H9 (cell line): ENCODE results near the gene ZNF341. TPM values are rescaled to one million over a fixed set of nuclear protein-coding genes. Genes with fewer than 3 reads are reported as not detected.

Source experiments
- DNase-seq: peaks from one replicate; pipeline ENCODE4 v3.0.0-alpha.2; 2017
- H2AFZ ChIP-seq: one replicate; pipeline ENCODE4 v1.6.1; 2013; ENCODE audit warnings: mild to moderate bottlenecking, low read length, control low read depth, moderate library complexity
- H2AK5ac ChIP-seq: 2 replicates; pipeline ENCODE4 v1.6.1; 2013; ENCODE audit warnings: low read length, control low read depth, mixed read lengths; ENCODE audit not compliant: insufficient read length
- H2BK120ac ChIP-seq: one replicate; pipeline ENCODE4 v1.6.1; 2013; ENCODE audit warnings: low read depth, mild to moderate bottlenecking, low read length, control low read depth, inconsistent platforms; ENCODE audit not compliant: poor library complexity, severe bottlenecking
- H2BK12ac ChIP-seq: 2 replicates; pipeline ENCODE4 v1.6.1; 2013; ENCODE audit warnings: low read length, control low read depth, mixed read lengths, low read depth; ENCODE audit not compliant: insufficient read length
- H2BK15ac ChIP-seq: 2 replicates; pipeline ENCODE4 v1.6.1; 2013; ENCODE audit warnings: low read depth, low read length, control low read depth
- H2BK20ac ChIP-seq: one replicate; pipeline ENCODE4 v1.6.1; 2013; ENCODE audit warnings: low read depth, mild to moderate bottlenecking, low read length, control low read depth, inconsistent platforms; ENCODE audit not compliant: poor library complexity, severe bottlenecking
- H2BK5ac ChIP-seq: 2 replicates; pipeline ENCODE4 v1.6.1; 2013; ENCODE audit warnings: low read length, control low read depth, mixed read lengths; ENCODE audit not compliant: insufficient read length
- H3K14ac ChIP-seq: 2 replicates; pipeline ENCODE4 v1.6.1; 2013; ENCODE audit warnings: low read length, control low read depth; ENCODE audit not compliant: insufficient read depth
- H3K18ac ChIP-seq: 2 replicates; pipeline ENCODE4 v1.6.1; 2013; ENCODE audit warnings: low read depth, mild to moderate bottlenecking, mixed read lengths, low read length, control low read depth; ENCODE audit not compliant: insufficient read length
- H3K23ac ChIP-seq: 2 replicates; pipeline ENCODE4 v1.6.1; 2013; ENCODE audit warnings: low read length, control low read depth, mixed read lengths, low read depth; ENCODE audit not compliant: insufficient read length
- H3K23me2 ChIP-seq: 2 replicates; pipeline ENCODE4 v1.6.1; 2013; ENCODE audit warnings: low read depth, mild to moderate bottlenecking, mixed read lengths, low read length, control low read depth; ENCODE audit not compliant: insufficient read length, poor library complexity, severe bottlenecking
- H3K27ac ChIP-seq: 2 replicates; pipeline ENCODE4 v1.5.1; 2013; ENCODE audit warnings: low read length, control low read depth, mixed read lengths, low read depth; ENCODE audit not compliant: insufficient read length
- H3K27me3 ChIP-seq: 2 replicates; pipeline ENCODE4 v1.6.1; 2013; ENCODE audit warnings: low read length, control low read depth, inconsistent platforms; ENCODE audit not compliant: insufficient read depth
- H3K4ac ChIP-seq: 2 replicates; pipeline ENCODE4 v1.6.1; 2013; ENCODE audit warnings: low read depth, mild to moderate bottlenecking, control low read depth, inconsistent platforms, low read length, moderate library complexity
- H3K4me1 ChIP-seq: 2 replicates; pipeline ENCODE4 v1.6.1; 2013; ENCODE audit warnings: low read length, control low read depth, inconsistent platforms; ENCODE audit not compliant: insufficient read depth
- H3K4me2 ChIP-seq: 2 replicates; pipeline ENCODE4 v1.6.1; 2013; ENCODE audit warnings: low read length, control low read depth, mixed read lengths; ENCODE audit not compliant: insufficient read length, insufficient read depth
- H3K56ac ChIP-seq: 2 replicates; pipeline ENCODE4 v1.6.1; 2013; ENCODE audit warnings: low read depth, mild to moderate bottlenecking, mixed read lengths, low read length, control low read depth; ENCODE audit not compliant: insufficient read length
- H3K79me1 ChIP-seq: 2 replicates; pipeline ENCODE4 v1.6.1; 2013; ENCODE audit warnings: low read depth, mild to moderate bottlenecking, moderate library complexity, low read length, control low read depth, inconsistent platforms; ENCODE audit not compliant: insufficient read depth, poor library complexity, severe bottlenecking
- H3K79me2 ChIP-seq: 2 replicates; pipeline ENCODE4 v1.6.1; 2013; ENCODE audit warnings: low read length, control low read depth, inconsistent platforms; ENCODE audit not compliant: insufficient read depth
- H3K9ac ChIP-seq: 2 replicates; pipeline ENCODE4 v1.6.1; 2013; ENCODE audit warnings: low read length, control low read depth, mixed read lengths; ENCODE audit not compliant: insufficient read length; ENCODE audit errors: extremely low read depth
- H3K9me3 ChIP-seq: one replicate; pipeline ENCODE4 v1.6.1; 2013; ENCODE audit warnings: low read depth, low read length, inconsistent platforms; ENCODE audit not compliant: control insufficient read depth
- H3T11ph ChIP-seq: one replicate; pipeline ENCODE4 v1.6.1; 2013; ENCODE audit warnings: mild to moderate bottlenecking, low read length, control low read depth, inconsistent platforms
- H4K20me1 ChIP-seq: one replicate; pipeline ENCODE4 v1.6.1; 2013; ENCODE audit not compliant: control insufficient read depth, insufficient read length, insufficient read depth
- H4K5ac ChIP-seq: 2 replicates; pipeline ENCODE4 v1.6.1; 2013; ENCODE audit warnings: low read depth, mild to moderate bottlenecking, mixed read lengths, low read length, control low read depth; ENCODE audit not compliant: insufficient read length
- H4K8ac ChIP-seq: replicated peaks from 2 replicates; pipeline ENCODE4 v1.6.1; 2013; ENCODE audit warnings: low read length, control low read depth, mixed read lengths, low read depth; ENCODE audit not compliant: insufficient read length
- H4K91ac ChIP-seq: 2 replicates; pipeline ENCODE4 v1.6.1; 2013; ENCODE audit warnings: low read depth, mild to moderate bottlenecking, moderate library complexity, mixed read lengths, low read length, control low read depth; ENCODE audit not compliant: insufficient read length
- H3K27ac Mint-ChIP-seq, 3 experiments: 2 replicates in 2 of 3; 3 replicates in 1 of 3; pipeline ENCODE4 v1.8.0; 2020 to 2021; ENCODE audit warnings: mixed read lengths in 3 of 3, mild to moderate bottlenecking in 1 of 3, moderate library complexity in 1 of 3
- H3K27me3 Mint-ChIP-seq: 2 replicates; pipeline ENCODE4 v1.8.0; 2021; ENCODE audit warnings: low read depth, mild to moderate bottlenecking, moderate library complexity, mixed read lengths
- H3K36me3 Mint-ChIP-seq, 3 experiments: 2 replicates in 2 of 3; 3 replicates in 1 of 3; pipeline ENCODE4 v1.8.0; 2020 to 2021; ENCODE audit warnings: low read depth in 3 of 3, mixed read lengths in 3 of 3; ENCODE audit not compliant: insufficient read depth in 1 of 3
- H3K4me1 Mint-ChIP-seq, 2 experiments: 2 replicates each; pipeline ENCODE4 v1.8.0; 2020; ENCODE audit warnings: mixed read lengths in 2 of 2
- H3K4me3 Mint-ChIP-seq, 2 experiments: 2 replicates in 1 of 2; 3 replicates in 1 of 2; pipeline ENCODE4 v1.8.0; 2020 to 2021; ENCODE audit warnings: mild to moderate bottlenecking in 2 of 2, mixed read lengths in 2 of 2, moderate library complexity in 1 of 2
- H3K9me3 Mint-ChIP-seq, 2 experiments: 2 replicates in 1 of 2; 3 replicates in 1 of 2; pipeline ENCODE4 v1.8.0; 2020; ENCODE audit warnings: mild to moderate bottlenecking in 2 of 2, mixed read lengths in 2 of 2, moderate library complexity in 1 of 2
- CTCF ChIP-seq: fragments of 200-600 bp; sonication (generic); conservative IDR thresholded peaks from 3 replicates; pipeline ENCODE4 v1.8.0; 2021; ENCODE audit warnings: antibody characterized with exemption, mild to moderate bottlenecking
- WGBS: extraction: QIAGEN DNeasy Blood & Tissue Kit; methylation state at CpG from one replicate; pipeline ENCODE4 v1.1.7; 2013; ENCODE audit warnings: missing lambda C conversion rate, low lambda C conversion rate, mixed read lengths; ENCODE audit not compliant: insufficient read length; ENCODE audit errors: extremely low coverage; 5-methylcytosine and 5-hydroxymethylcytosine counted together
- total RNA-seq: library from RNA; stranded (reverse); gene quantifications from 2 replicates; pipeline ENCODE4 v1.2.1, GENCODE V29; 2021

The ZNF341 gene
- total RNA-seq, 1 experiment from 2014 or later: 5.2 TPM

- Histone ChIP-seq H3K9ac (no peak overlapping the region), H3K4me1 (no peaks in the 10 kb centered on the region), H3K79me2 (no peaks in the 10 kb centered on the region), H2AK5ac (no peak overlapping the region), H3K27ac (no peak overlapping the region), H3K23me2 (peaks cover 7% of the 10 kb centered on the region), H3K18ac (no peak overlapping the region), H3K9me3 (no peaks in the 10 kb centered on the region), H2BK20ac (no peak overlapping the region), H3K4me2 (no peak overlapping the region), H2BK5ac (no peak overlapping the region), H3K79me1 (no peaks in the 10 kb centered on the region), H2BK120ac (no peak overlapping the region), H3K27me3 (no peaks in the 10 kb centered on the region), H4K91ac (no peak overlapping the region), H4K20me1 (no peaks in the 10 kb centered on the region), H4K8ac (no peak overlapping the region), H3K14ac (no peak overlapping the region), H2BK12ac (no peak overlapping the region), H4K5ac (no peak overlapping the region), H2BK15ac (no peak overlapping the region), H3K56ac (no peak overlapping the region), H3K23ac (no peak overlapping the region), H2AFZ (no peak overlapping the region), H3K4ac (no peak overlapping the region), H3T11ph (no peak overlapping the region)
- no CpG with 5 or more reads among the region's 11 CpGs for WGBS
- no peak for TF ChIP-seq CTCF
- DNase-seq: no peak
- H3K4me3 Mint-ChIP-seq: no peak overlapping the region
- peaks cover 3% of the 10 kb centered on the region in 2 experiments; a peak in 1 of 4 replicates for H3K4me1 Mint-ChIP-seq
- peaks cover 9% of the 10 kb centered on the region for H3K27me3 Mint-ChIP-seq
- H3K36me3 Mint-ChIP-seq: peaks cover 0 to 2% (median 0%) of the 10 kb centered on the region in 3 experiments; a peak in 1 of 7 replicates
- H3K27ac Mint-ChIP-seq: no peak overlapping the region
- H3K9me3 Mint-ChIP-seq: no peaks in the 10 kb centered on the region; a peak in 1 of 5 replicates
Observed at GRCh38 chr20:33721391-33722140, 10.2 kb upstream of the ZNF341 start.
